Esophagus squamous epithelium (tissue), 4 donors: ENCODE measurements around the gene EPGN.

ENCODE experiments used
- CTCF ChIP-seq, 6 experiments: fragments of 450-650 bp in 4 of 6; fragments of 200-600 bp in 2 of 6; sonication (generic) in 2 of 6; IDR thresholded peaks; one replicate each; pipeline ENCODE4 v1.5.1; 2016 to 2019; ENCODE audit warnings: antibody characterized with exemption in 6 of 6, mild to moderate bottlenecking in 4 of 6, moderate library complexity in 4 of 6
- POLR2A ChIP-seq, 4 donors: fragments of 450-650 bp; IDR thresholded peaks; one replicate each; pipeline ENCODE4 v1.6.1; 2017; ENCODE audit warnings: antibody characterized with exemption in 4 of 4, mild to moderate bottlenecking in 4 of 4, moderate library complexity in 3 of 4

DNA sequence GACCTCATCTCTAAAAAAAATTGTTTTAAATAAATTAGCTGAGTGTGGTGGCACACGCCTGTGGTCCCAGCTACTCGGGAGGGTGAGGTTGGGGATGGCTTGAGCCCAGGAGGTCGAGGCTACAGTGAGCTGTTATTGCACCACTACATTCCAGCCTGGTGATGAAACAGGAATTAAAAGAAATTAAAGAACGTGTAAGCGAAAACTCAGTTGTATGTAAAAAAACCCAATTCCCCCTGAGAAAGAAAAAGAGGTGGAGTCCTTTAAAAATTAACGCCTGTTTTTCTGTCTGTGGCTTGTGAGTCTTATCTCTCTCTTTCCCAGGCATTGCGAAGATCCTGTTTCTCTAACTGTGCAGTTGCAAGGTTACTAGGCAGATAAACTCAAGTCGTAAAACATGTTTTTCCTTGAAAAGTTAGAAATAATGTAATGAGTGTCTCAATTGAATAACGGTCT is 22.1 kb downstream of the EPGN start:
- TF ChIP-seq CTCF (IDR thresholded peaks at IDR 0.05) (no peak), POLR2A (IDR thresholded peaks at IDR 0.05) (no peak)
